SK-N-SH (cell line): ENCODE data around the gene UBLCP1. TPM values are rescaled to one million over a fixed set of nuclear protein-coding genes. Genes with fewer than 3 reads are reported as not detected.

Experiments
- CTCF ChIA-PET: fragments of 300-600, 350-600 bp; formaldehyde crosslinking; extraction: SDS; loops from one replicate; lab custom pipeline; 2021; lab: Yijun Ruan, JAX
- POLR2A ChIA-PET: fragments of 350-600 bp; sonication (Branson Sonifier 250); formaldehyde crosslinking; extraction: SDS; loops from one replicate; lab custom pipeline; 2020; ENCODE audit warnings: antibody characterized with exemption, inconsistent platforms; lab: Yijun Ruan, JAX
- DNase-seq: peaks from one replicate; pipeline ENCODE4 v3.0.0; 2012
- H2AFZ ChIP-seq: fragments of 200-600 bp; sonication (generic); 2 replicates; pipeline ENCODE4 v1.8.1; 2016; ENCODE audit warnings: antibody characterized with exemption, mild to moderate bottlenecking, low read depth
- H3F3A ChIP-seq: fragments of 200-600 bp; sonication (generic); replicated peaks from 2 replicates; pipeline ENCODE3; 2016; ENCODE audit warnings: antibody characterized with exemption, mild to moderate bottlenecking; ENCODE audit not compliant: insufficient read depth
- H3K27ac ChIP-seq, 2 experiments: fragments of 200-500 bp in 1 of 2; fragments of 200-600 bp in 1 of 2; sonication (Bioruptor generic) in 1 of 2; sonication (generic), shearing (Covaris generic) in 1 of 2; 2 replicates each; pipeline versions ENCODE4 v1.5.1 to v1.6.1; 2014 to 2016; ENCODE audit warnings: low read depth in 2 of 2, inconsistent platforms in 1 of 2, low read length in 1 of 2, mild to moderate bottlenecking in 1 of 2, mixed read lengths in 1 of 2
- H3K27me3 ChIP-seq: fragments of 200-600 bp; sonication (generic), shearing (Covaris generic); 2 replicates; pipeline ENCODE4 v1.6.1; 2016; ENCODE audit warnings: mixed run types; ENCODE audit not compliant: insufficient read depth
- H3K36me3 ChIP-seq, 2 experiments: fragments of 200-500 bp in 1 of 2; fragments of 200-600 bp in 1 of 2; sonication (Bioruptor generic) in 1 of 2; sonication (generic) in 1 of 2; replicated peaks in 1 of 2; 2 replicates each; pipeline versions ENCODE3 to v1.5.1; 2014 to 2016; ENCODE audit warnings: low read length in 1 of 2, mild to moderate bottlenecking in 1 of 2; ENCODE audit not compliant: insufficient read depth in 2 of 2, control insufficient read depth in 1 of 2
- H3K4me1 ChIP-seq, 2 experiments: fragments of 200-500 bp in 1 of 2; fragments of 200-600 bp in 1 of 2; sonication (Bioruptor generic) in 1 of 2; sonication (generic), shearing (Covaris generic) in 1 of 2; 2 replicates each; pipeline versions ENCODE4 v1.5.1 to v1.6.1; 2014 to 2016; ENCODE audit warnings: low read depth in 1 of 2, low read length in 1 of 2, mixed run types in 1 of 2; ENCODE audit not compliant: insufficient read depth in 2 of 2, control insufficient read depth in 1 of 2
- H3K4me2 ChIP-seq: fragments of 200-600 bp; sonication (generic), shearing (Covaris generic); 2 replicates; pipeline ENCODE4 v1.6.1; 2017; ENCODE audit warnings: mixed run types
- H3K4me3 ChIP-seq, 2 experiments: fragments of 200-500 bp in 1 of 2; fragments of 200-600 bp in 1 of 2; sonication (Bioruptor generic) in 1 of 2; sonication (generic), shearing (Covaris generic) in 1 of 2; 2 replicates each; pipeline versions ENCODE4 v1.5.1 to v1.8.1; 2014 to 2016; ENCODE audit warnings: low read depth in 2 of 2, inconsistent platforms in 1 of 2, low read length in 1 of 2, mild to moderate bottlenecking in 1 of 2, mixed read lengths in 1 of 2, moderate library complexity in 1 of 2
- H3K79me2 ChIP-seq: fragments of 200-600 bp; sonication (generic); 2 replicates; pipeline ENCODE4 v1.8.1; 2017; ENCODE audit warnings: mild to moderate bottlenecking; ENCODE audit not compliant: insufficient read depth
- H3K9ac ChIP-seq: fragments of 200-600 bp; sonication (generic); 2 replicates; pipeline ENCODE4 v1.6.1; 2017; ENCODE audit warnings: mixed run types
- H3K9me2 ChIP-seq: fragments of 200-600 bp; sonication (generic); 2 replicates; pipeline ENCODE4 v1.6.1; 2017; ENCODE audit warnings: mixed run types
- H3K9me3 ChIP-seq: fragments of 200-600 bp; sonication (generic); 2 replicates; pipeline ENCODE4 v1.6.1; 2017; ENCODE audit warnings: mixed run types, mild to moderate bottlenecking, moderate library complexity
- H4K20me1 ChIP-seq: fragments of 200-600 bp; sonication (generic); 2 replicates; pipeline ENCODE4 v1.6.1; 2017; ENCODE audit warnings: mild to moderate bottlenecking, mixed run types; ENCODE audit not compliant: insufficient read depth
- CHD2 ChIP-seq: fragments of 150-350 bp; IDR thresholded peaks from 2 replicates; pipeline ENCODE4 v1.6.1; 2018; ENCODE audit warnings: low read length; ENCODE audit not compliant: partially characterized antibody
- EZH2phosphoT487 ChIP-seq: fragments of 200-600 bp; sonication (generic); IDR thresholded peaks from 2 replicates; pipeline ENCODE4 v1.6.1; 2017; ENCODE audit warnings: low read depth, mixed run types, mild to moderate bottlenecking, antibody characterized with exemption, moderate library complexity, borderline replicate concordance
- FOSL2 ChIP-seq: IDR thresholded peaks from 2 replicates; pipeline ENCODE4 v1.4.0; 2012; ENCODE audit warnings: low read depth, mild to moderate bottlenecking, moderate library complexity, borderline replicate concordance
- FOXM1 ChIP-seq: IDR thresholded peaks from 2 replicates; pipeline ENCODE4 v1.4.0; 2012; ENCODE audit warnings: low read depth, mild to moderate bottlenecking
- GABPA ChIP-seq: IDR thresholded peaks from 2 replicates; pipeline ENCODE4 v1.4.0; 2012; ENCODE audit warnings: low read depth, mild to moderate bottlenecking
- MAX ChIP-seq: IDR thresholded peaks from 2 replicates; pipeline ENCODE4 v1.4.0; 2012; ENCODE audit warnings: low read depth
- MEF2A ChIP-seq: IDR thresholded peaks from 2 replicates; pipeline ENCODE4 v1.4.0; 2012; ENCODE audit warnings: low read depth, borderline replicate concordance
- MXI1 ChIP-seq: IDR thresholded peaks from 2 replicates; pipeline ENCODE4 v1.6.1; 2012; ENCODE audit warnings: mild to moderate bottlenecking, low read depth, low read length, improper control_type of control experiment
- NRF1 ChIP-seq: IDR thresholded peaks from 2 replicates; pipeline ENCODE4 v1.6.1; 2012; ENCODE audit warnings: low read depth, mild to moderate bottlenecking, low read length
- PBX3 ChIP-seq: IDR thresholded peaks from 2 replicates; pipeline ENCODE4; 2012
- POLR2AphosphoS5 ChIP-seq: IDR thresholded peaks from 2 replicates; pipeline ENCODE4 v1.6.1; 2012; ENCODE audit warnings: low read depth, low read length
- REST ChIP-seq: IDR thresholded peaks from 2 replicates; pipeline ENCODE4 v1.6.1; 2012; ENCODE audit warnings: mild to moderate bottlenecking, low read depth, low read length, moderate library complexity
- TCF12 ChIP-seq: IDR thresholded peaks from 2 replicates; pipeline ENCODE4 v1.4.0; 2012
- TEAD4 ChIP-seq: IDR thresholded peaks from 2 replicates; pipeline ENCODE4 v1.4.0; 2012; ENCODE audit warnings: mild to moderate bottlenecking, borderline replicate concordance; ENCODE audit not compliant: insufficient read depth
- YY1 ChIP-seq: IDR thresholded peaks from 2 replicates; pipeline ENCODE4 v1.4.0; 2012; ENCODE audit warnings: low read depth, mild to moderate bottlenecking
- WGBS: methylation state at CpG from one replicate; pipeline ENCODE4 v1.1.6; 2017; ENCODE audit warnings: low lambda C conversion rate; 5-methylcytosine and 5-hydroxymethylcytosine counted together
- polyA plus RNA-seq, 3 experiments: library from polyadenylated mRNA; depleted of rRNA; stranded (reverse); fragments of >200 nt; gene quantifications; 2 replicates each; pipeline ENCODE4 v1.2.3, GENCODE V29; 2012

UBLCP1 gene
- polyA plus RNA-seq, 1 of the 3 experiments (the other 2 are of a cell fraction) = 13.8 TPM

- Histone ChIP-seq H3K4me3 (no peak overlapping the region), H3K79me2 (no peaks in the 10 kb centered on the region), H2AFZ (no peak overlapping the region), H3K4me2 (no peak overlapping the region), H3K4me1 (no peaks in the 10 kb centered on the region; a peak in 1 of 4 replicates), H3K27me3 (no peaks in the 10 kb centered on the region), H3K36me3 (no peaks in the 10 kb centered on the region), H3K9me3 (peaks cover 11% of the 10 kb centered on the region; the same call in 1 of the 2 replicates), H4K20me1 (no peaks in the 10 kb centered on the region), H3K9me2 (no peaks in the 10 kb centered on the region), H3K9ac (no peak overlapping the region), H3F3A (no peaks in the 10 kb centered on the region), H3K27ac (no peak overlapping the region)
- POLR2A ChIA-PET = no interaction called here
- 61% methylated on average over 5 of the region's 5 CpGs for WGBS
- CTCF ChIA-PET = interaction anchor here (4.5 kb wide), 1 partner anchor 12 kb away, joined by 19 read pairs; no protein-coding TSS in a partner anchor
- no peak for DNase-seq
- TF ChIP-seq MEF2A (no peak), TEAD4 (no peak), MXI1 (no peak), CHD2 (no peak), NRF1 (no peak), FOXM1 (no peak)
These were observed 42.0 kb downstream of the UBLCP1 start for GRCh38 chr5:159304961-159305595.

- CTCF ChIA-PET = interaction anchor here (0.9 to 3.1 kb wide), 5 partner anchors 12 to 714 kb away, joined by 3 to 14 read pairs (median 6); no protein-coding TSS in a partner anchor
- Histone ChIP-seq H3K27me3 (no peaks in the 10 kb centered on the region; the same call in 1 of the 2 replicates), H3K4me2 (no peak overlapping the region), H3K9ac (no peak overlapping the region), H3K9me2 (no peaks in the 10 kb centered on the region), H2AFZ (no peak overlapping the region), H3K27ac (no peak overlapping the region), H3K4me3 (no peak overlapping the region), H4K20me1 (no peaks in the 10 kb centered on the region), H3K36me3 (no peaks in the 10 kb centered on the region), H3K4me1 (no peaks in the 10 kb centered on the region; a peak in 1 of 4 replicates), H3F3A (no peaks in the 10 kb centered on the region), H3K9me3 (no peaks in the 10 kb centered on the region), H3K79me2 (no peaks in the 10 kb centered on the region)
- TF ChIP-seq PBX3 (no peak), FOSL2 (no peak), EZH2phosphoT487 (no peak), POLR2AphosphoS5 (no peak), REST (no peak), MAX (no peak), FOXM1 (no peak), TEAD4 (no peak), GABPA (no peak), YY1 (no peak), TCF12 (no peak)
- POLR2A ChIA-PET = no interaction called here
- WGBS = 88% methylated on average over 8 of the region's 8 CpGs
- no peak for DNase-seq
These were observed 46.8 kb downstream of the UBLCP1 start for GRCh38 chr5:159309689-159310433.
